Activated CD4-positive, CD25-positive, alpha-beta regulatory T cell (primary cell): Measurements from ENCODE around the gene ARHGEF7.

Experiments used
- DNase-seq, 4 experiments: peaks; one replicate each; lab custom pipeline; 2025; lab: John Stamatoyannopoulos, UW

Gene ARHGEF7

DNA sequence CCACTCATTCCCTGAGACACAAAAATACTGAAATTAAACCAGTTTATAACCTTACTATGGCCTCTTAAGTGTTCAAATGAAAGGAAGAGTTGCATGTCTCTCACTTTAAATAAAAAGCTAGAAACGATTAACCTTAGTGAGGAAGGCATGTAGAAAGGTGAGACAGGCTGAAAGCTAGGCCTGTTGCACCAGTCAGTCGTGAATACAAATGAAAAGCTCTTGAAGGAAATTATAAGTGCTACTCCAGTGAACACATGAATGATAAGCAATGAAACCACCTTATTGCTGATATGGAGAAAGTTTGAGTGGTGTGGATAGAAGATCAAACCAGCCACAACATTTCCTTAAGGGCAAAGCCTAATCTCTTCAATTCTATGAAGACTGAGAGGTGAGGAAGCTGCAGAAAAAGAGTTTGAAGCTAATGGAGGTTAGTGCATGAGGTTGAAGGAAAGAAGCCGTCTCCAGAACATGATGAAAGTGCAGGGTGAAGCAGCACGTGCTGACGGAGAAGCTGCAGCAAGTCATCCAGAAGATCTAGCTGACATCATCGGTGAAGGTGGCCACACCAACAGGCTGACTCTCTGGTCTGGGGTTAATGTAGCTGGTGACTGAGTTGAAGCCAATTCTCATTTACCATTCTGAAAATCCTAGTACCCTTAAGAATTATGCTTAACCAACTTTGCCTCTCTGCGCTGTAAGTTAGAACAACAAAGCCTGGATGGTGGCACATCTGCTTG, 110.9 kb downstream of the ARHGEF7 start:
- DNase-seq, result no peak

- no peak for DNase-seq
Measured at GRCh38 chr13:111227405-111227804, 112.3 kb downstream of the ARHGEF7 start.

DNA sequence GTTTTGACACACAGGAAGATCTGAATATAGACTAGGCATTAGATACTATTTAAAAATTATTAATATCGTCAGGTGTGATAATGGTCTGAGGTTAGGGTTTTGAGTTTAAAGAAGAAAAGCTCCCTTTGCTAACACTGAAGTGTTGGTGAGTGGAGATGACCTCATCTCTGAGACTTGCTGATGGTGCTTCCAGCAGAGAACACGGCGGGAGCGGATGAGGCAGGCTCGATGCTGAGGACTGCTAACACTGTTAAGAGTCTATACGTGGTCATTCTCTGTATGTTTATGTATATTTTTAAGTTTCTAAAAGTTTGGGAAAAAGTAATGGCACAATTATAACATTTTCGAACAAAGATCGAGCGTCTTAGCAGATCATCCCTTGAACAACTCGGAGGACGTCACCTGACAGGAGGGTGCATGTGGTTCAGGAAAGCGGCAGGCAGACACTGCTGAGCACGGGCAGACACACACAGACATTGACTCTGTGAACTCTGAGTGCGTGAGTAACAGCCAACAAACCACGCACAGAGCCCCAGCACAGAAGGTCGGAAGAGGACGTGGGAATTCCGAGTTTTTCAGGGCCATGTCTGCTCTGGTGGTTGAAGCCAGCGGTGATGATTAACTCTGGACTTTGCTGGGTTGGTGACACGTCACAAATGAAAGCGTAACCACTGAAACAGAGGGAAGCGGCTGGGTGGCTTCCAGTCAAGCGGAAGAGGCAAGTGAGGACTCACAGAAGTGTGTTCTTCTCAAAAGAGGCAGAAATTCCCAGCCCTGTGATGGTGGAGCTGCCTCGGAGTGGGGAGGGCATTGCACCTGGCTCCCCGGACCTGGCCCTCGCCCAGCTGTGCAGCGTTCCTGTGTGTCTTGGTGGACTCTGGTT, 113.4 kb downstream of the ARHGEF7 start:
- no peak for DNase-seq

- no peak for DNase-seq
Measured at GRCh38 chr13:111230385-111230930, 115.3 kb downstream of the ARHGEF7 start.

DNA sequence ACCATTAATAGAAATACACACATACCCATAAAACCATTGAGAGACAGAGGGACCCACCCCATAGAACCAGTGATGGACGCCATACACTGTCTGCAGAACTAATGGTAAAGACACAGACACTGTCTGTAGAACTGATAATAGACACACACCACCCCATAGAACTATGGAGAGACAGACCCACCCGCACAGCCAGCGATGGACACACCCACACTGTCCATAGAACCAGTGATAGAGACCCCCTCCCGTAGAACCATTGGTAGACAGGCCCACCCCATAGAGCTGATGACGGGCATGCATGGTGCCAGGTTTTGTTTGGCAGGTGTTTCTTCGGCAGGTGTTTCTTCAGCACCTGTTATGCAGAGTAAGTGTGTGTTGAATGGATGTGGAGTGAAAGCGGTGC, 117.1 kb downstream of the ARHGEF7 start:
- DNase-seq, result no peak

GRCh38 chr13:111233080-111233479, 118.0 kb downstream of the ARHGEF7 start:
- no peak for DNase-seq

DNA sequence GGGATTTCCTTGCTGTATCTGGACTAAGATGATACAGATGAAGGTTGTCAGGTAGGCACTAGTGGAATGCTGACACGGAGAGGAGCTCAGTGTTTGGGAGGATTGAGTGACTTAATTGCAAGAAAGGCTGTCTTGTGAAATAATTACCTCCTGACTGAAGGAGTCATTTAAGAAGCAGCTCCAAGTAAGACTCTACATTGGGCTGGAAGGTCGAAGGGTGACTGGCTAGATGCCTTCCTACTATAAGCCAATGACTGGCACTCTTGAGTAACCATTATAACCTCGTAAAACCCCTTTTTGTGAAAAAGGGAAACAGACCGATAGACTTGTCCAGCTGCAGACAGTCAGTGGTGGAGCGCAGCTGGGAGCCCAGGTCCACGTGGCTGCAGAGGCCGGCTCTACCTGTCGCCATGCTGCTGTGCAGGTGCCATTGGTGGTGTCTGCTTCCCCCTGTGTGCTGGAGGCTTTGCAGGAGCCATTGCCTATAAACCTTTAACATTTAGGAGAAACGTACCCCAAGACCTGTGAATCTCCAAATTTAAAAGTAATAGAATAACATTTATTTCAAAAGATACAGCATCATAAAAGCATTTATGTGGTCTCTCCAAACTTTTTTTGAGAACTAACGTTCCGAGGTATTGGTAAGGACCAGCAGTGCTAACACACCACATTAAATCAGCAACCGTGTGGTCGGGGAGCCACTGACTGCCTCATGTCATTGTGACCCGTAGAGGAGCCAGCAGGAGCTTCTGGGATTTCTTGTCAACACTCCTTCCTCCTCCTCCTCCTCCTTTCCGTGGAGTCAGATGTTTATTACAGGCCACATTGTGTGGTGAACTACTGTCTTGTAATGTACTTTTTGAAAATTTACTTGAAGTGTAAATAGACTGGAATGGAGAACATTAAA, 124.9 kb downstream of the ARHGEF7 start:
- DNase-seq, result no peak

- no peak for DNase-seq
Measured at GRCh38 chr13:111241006-111241755, 126.1 kb downstream of the ARHGEF7 start.

DNA sequence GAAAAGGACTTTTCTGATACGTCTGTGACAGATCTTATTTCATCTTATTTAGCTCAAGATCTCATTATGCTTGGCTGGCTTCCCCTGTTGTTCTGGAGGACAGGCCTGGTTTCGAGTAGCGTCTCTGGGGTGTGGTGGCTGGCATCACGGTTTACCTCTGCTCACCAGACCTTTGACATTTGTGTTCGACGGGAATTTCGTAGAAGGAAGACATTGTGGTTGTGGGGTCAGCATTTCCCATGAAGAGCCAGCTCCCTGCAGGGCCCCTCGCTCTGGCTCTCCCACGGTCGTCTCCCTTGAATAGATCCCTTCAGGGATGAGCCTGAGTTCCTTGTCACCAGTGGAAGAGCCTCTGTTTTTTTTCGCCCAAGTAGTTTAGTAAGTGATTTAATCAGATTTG, 126.8 kb downstream of the ARHGEF7 start:
- no peak for DNase-seq

DNA sequence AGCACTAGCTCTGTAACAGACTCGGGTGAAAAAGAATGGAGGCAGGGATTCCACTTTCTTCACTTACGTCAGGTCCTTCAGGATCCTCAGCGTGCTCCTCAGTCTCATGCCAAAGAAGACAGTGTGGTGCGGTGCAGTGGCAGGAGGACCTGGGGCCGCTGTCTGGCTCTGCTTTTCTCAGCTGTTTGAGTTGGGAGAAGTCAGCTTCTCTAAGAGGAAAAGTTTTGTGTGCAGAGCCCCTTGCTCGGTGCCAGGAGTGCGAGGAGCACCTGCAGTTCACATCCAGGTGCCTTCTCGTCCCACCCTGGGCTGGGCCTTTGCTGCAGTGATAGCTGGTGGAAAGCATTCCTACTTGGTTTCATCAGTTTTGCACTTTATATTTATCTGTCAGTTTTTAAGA, 127.5 kb downstream of the ARHGEF7 start:
- DNase-seq, result no peak

GRCh38 chr13:111243981-111244380, 128.9 kb downstream of the ARHGEF7 start:
- DNase-seq, result no peak

DNA sequence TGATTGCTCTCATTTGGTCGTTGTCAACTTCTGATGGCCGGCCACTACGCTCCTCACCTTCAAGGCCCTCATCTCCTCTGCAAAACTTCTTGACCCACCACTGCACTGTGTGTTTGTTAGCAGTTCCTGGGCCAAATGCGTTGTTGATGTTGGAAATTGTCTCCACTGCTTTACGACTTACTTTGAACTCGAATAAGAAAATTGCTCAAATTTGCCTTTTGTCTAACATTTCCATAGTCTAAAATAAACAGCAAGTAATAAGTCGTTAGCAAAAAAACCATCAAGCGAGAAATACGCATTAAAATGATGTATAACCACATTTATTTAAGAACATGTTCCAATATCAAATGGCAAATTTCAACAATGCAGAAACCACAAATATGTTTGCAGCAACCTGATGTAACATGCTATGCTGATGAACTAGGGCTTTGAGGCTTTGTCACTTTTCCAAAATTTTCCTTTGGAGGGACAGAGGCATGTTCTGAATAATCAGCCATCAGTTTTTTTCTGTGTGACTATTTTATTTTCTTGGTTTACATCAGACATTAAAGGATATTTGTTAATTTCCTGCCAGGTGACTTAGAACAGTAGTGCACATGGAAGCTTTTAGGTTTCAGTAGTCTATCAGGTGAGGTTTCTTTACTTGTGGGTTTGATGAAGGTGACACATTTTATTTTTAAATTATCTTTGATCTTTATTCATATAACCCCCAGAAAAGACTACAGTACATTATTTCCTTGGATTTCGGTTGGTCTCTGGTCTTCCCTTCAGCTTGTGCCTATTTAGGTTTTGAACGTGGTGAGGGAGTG, 130.7 kb downstream of the ARHGEF7 start:
- no peak for DNase-seq

DNA sequence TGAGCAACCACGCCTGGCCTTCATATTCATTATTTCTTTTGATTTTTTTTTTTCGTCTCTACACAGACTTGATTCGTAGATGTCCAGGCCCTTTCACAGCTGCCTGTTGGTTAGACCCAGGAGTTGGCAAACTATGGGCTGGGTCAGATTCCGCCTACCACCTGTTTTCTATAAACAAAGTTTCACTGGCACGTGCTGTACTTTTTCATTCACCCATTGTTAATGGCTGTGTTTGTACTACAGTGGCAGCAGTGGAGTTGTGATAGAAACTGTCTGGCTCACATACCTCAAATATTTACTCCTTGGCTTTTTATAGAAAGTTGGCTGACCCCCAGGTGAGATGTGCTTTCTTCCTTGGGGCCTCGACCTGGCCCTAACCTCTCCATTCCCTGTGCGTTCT, 132.4 kb downstream of the ARHGEF7 start:
- no peak for DNase-seq

DNA sequence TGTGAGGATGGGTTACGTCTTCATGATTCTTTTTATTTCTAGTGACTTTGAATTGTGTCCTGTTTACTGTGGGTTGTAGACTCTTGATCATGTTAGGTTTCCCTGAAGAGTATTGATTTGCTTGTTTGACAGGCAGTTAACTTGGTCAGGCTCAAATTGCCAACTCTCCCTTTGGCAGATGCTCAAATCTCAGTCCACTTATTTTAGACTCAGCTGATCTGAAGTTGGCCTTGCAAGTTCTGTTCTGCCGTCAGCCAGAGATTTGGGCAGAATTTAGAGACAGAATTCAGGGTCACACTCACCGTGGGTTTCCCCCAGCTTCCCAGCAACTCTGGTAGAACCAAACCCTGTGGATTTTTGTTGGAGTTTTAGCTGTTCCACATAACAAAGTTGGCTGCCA, 133.7 kb downstream of the ARHGEF7 start:
- DNase-seq, result no peak

GRCh38 chr13:111249637-111250360, 134.7 kb downstream of the ARHGEF7 start:
- no peak for DNase-seq

- no peak for DNase-seq
Measured at GRCh38 chr13:111251646-111252445, 136.7 kb downstream of the ARHGEF7 start.

GRCh38 chr13:111252446-111253364, 137.6 kb downstream of the ARHGEF7 start:
- no peak for DNase-seq
